HepG2 (cell line): ENCODE results near the gene MAMDC2. TPM values are rescaled to one million over a fixed set of nuclear protein-coding genes. Genes with fewer than 3 reads are reported as not detected.

ENCODE experiments used
- ATAC-seq: fragments of 200-7000 bp; cut with Tn5 transposase; 3 replicates; pipeline ENCODE4 v1.9.1; 2020; ENCODE audit warnings: mild to moderate bottlenecking, moderate library complexity
- BruUV-seq: library from RNA; stranded (reverse); fragments of 400-500 nt; replicated peaks from 2 replicates; lab custom pipeline; 2021; lab: Mats Ljungman, UMichigan
- CTCF ChIA-PET: fragments of 300-600 bp; formaldehyde crosslinking; extraction: SDS; loops from one replicate; lab custom pipeline; 2021; ENCODE audit warnings: low total read pairs, inconsistent platforms, low intra/inter-chr PET ratio; lab: Yijun Ruan, JAX
- POLR2A ChIA-PET: fragments of 350-600 bp; sonication (Branson Sonifier 250); formaldehyde crosslinking; loops from one replicate; lab custom pipeline; 2020; ENCODE audit warnings: antibody characterized with exemption, inconsistent platforms; lab: Yijun Ruan, JAX
- DNase-seq: peaks from one replicate; pipeline ENCODE4 v3.0.0-alpha.2; 2015; ENCODE audit warnings: low spot score
- FAIRE-seq: peaks from 3 replicates; lab custom pipeline; 2011; peaks lifted over from hg19 to GRCh38; lab: Jason Lieb, UNC
- H2AFZ ChIP-seq: one replicate; pipeline ENCODE4 v1.6.1; 2011; ENCODE audit warnings: low read length, inconsistent platforms
- H3K27ac ChIP-seq: fragments of 300-600 bp; 3 replicates; pipeline ENCODE4 v1.8.0; 2011; ENCODE audit warnings: mixed run types, mild to moderate bottlenecking, mixed read lengths, low read length, inconsistent platforms; ENCODE audit not compliant: insufficient read depth; ENCODE audit errors: extremely low read length
- H3K27me3 ChIP-seq, 2 experiments: fragments of 200-600 bp in 1 of 2; 2 replicates in 1 of 2; 3 replicates in 1 of 2; pipeline versions ENCODE4 v1.6.0 to v1.8.0; 2011; ENCODE audit warnings: low read length in 2 of 2, mild to moderate bottlenecking in 2 of 2, moderate library complexity in 2 of 2, inconsistent platforms in 1 of 2; ENCODE audit not compliant: insufficient read depth in 2 of 2, control insufficient read depth in 1 of 2
- H3K36me3 ChIP-seq, 2 experiments: fragments of 200-600 bp in 1 of 2; replicated peaks in 1 of 2; 2 replicates in 1 of 2; 3 replicates in 1 of 2; pipeline versions ENCODE4 v1.5.1 to v1.8.0; 2011; ENCODE audit warnings: low read length in 2 of 2, inconsistent platforms in 1 of 2; ENCODE audit not compliant: insufficient read depth in 2 of 2, control insufficient read depth in 1 of 2
- H3K4me1 ChIP-seq: 2 replicates; pipeline ENCODE4 v1.5.1; 2012; ENCODE audit warnings: low read length, inconsistent platforms; ENCODE audit not compliant: insufficient read depth
- H3K4me2 ChIP-seq: 2 replicates; pipeline ENCODE4 v1.6.0; 2011; ENCODE audit warnings: low read depth, low read length, inconsistent platforms
- H3K4me3 ChIP-seq, 3 experiments: fragments of 200-600 bp in 1 of 3; sonication (generic), shearing (Covaris generic) in 1 of 3; replicated peaks in 1 of 3; 2 replicates each; pipeline ENCODE4 v1.5.1; 2011 to 2016; ENCODE audit warnings: low read length in 3 of 3, inconsistent platforms in 2 of 3, low read depth in 2 of 3, mild to moderate bottlenecking in 2 of 3, control low read depth in 1 of 3, mixed read lengths in 1 of 3; ENCODE audit not compliant: insufficient read depth in 1 of 3
- H3K79me2 ChIP-seq: one replicate; pipeline ENCODE4 v1.6.1; 2011; ENCODE audit warnings: low read length, inconsistent platforms; ENCODE audit not compliant: insufficient read depth
- H3K9ac ChIP-seq: 2 replicates; pipeline ENCODE4 v1.6.0; 2011; ENCODE audit warnings: mild to moderate bottlenecking, low read depth, low read length, inconsistent platforms; ENCODE audit not compliant: insufficient read depth
- H3K9me3 ChIP-seq: 2 replicates; pipeline ENCODE4 v1.5.1; 2012; ENCODE audit warnings: mild to moderate bottlenecking, low read length
- H4K20me1 ChIP-seq: 2 replicates; pipeline ENCODE4 v1.6.0; 2011; ENCODE audit warnings: inconsistent platforms, mild to moderate bottlenecking, low read length, moderate library complexity; ENCODE audit not compliant: insufficient read depth
- CENPT ChIP-seq: sonication (generic); formaldehyde crosslinking; IDR thresholded peaks from 2 replicates; pipeline ENCODE4 v1.8.0; 2022; ENCODE audit warnings: low read depth, mild to moderate bottlenecking, moderate library complexity, missing genetic modification reagents
- HHEX ChIP-seq: IDR thresholded peaks from 2 replicates; pipeline ENCODE4 v1.6.1; 2016; ENCODE audit warnings: control low read depth
- KDM2A ChIP-seq: sonication (generic); formaldehyde crosslinking; IDR thresholded peaks from 2 replicates; pipeline ENCODE4 v1.4.0; 2020; ENCODE audit warnings: low read depth, missing genetic modification reagents, borderline replicate concordance
- MAF1 ChIP-seq: sonication (generic); formaldehyde crosslinking; IDR thresholded peaks from 2 replicates; pipeline ENCODE4 v1.5.0; 2020; ENCODE audit warnings: missing genetic modification reagents, borderline replicate concordance
- SAP130 ChIP-seq: IDR thresholded peaks from 2 replicates; pipeline ENCODE4 v1.6.1; 2016; ENCODE audit warnings: low read depth
- SOX5 ChIP-seq: IDR thresholded peaks from 2 replicates; pipeline ENCODE4 v1.6.1; 2016; ENCODE audit warnings: borderline replicate concordance
- ZNF362 ChIP-seq: sonication (generic); formaldehyde crosslinking; IDR thresholded peaks from 2 replicates; pipeline ENCODE4 v1.4.0; 2020; ENCODE audit warnings: missing genetic modification reagents, mild to moderate bottlenecking, borderline replicate concordance
- ZNF563 ChIP-seq: sonication (generic); formaldehyde crosslinking; IDR thresholded peaks from 2 replicates; pipeline ENCODE4 v1.8.0; 2022; ENCODE audit warnings: mild to moderate bottlenecking, moderate library complexity, missing genetic modification reagents
- ZNF782 ChIP-seq: sonication (generic); formaldehyde crosslinking; IDR thresholded peaks from 2 replicates; pipeline ENCODE4 v1.4.0; 2020; ENCODE audit warnings: missing genetic modification reagents, mild to moderate bottlenecking, borderline replicate concordance
- ZUFSP ChIP-seq: sonication (generic); formaldehyde crosslinking; IDR thresholded peaks from 2 replicates; pipeline ENCODE4 v1.9.0; 2021; ENCODE audit warnings: missing genetic modification reagents, mild to moderate bottlenecking, borderline replicate concordance
- WGBS: methylation state at CpG from one replicate; pipeline ENCODE4 v1.1.6; 2017; ENCODE audit warnings: low lambda C conversion rate; 5-methylcytosine and 5-hydroxymethylcytosine counted together
- in situ Hi-C: cut with HindIII; loops from 2 replicates; pipeline ENCODE4 v1.10.0; 2017; ENCODE audit warnings: low pct_unique_long_range_greater_than_20kb; ENCODE audit not compliant: extremely low pct_ligation_motif_present
- intact Hi-C: fragments of 100-400 bp; cut with micrococcal nuclease; formaldehyde crosslinking; loops from one replicate; pipeline ENCODE4 v1.10.0; 2022; ENCODE audit not compliant: unreplicated experiment
- polyA plus RNA-seq, 8 experiments: library from polyadenylated mRNA; depleted of rRNA in 3 of 8; stranded (reverse) in 7 of 8; unstranded in 1 of 8; fragments of >200 nt; fragmentation: Illumina TruSeq in 4 of 8; extraction: Trizol in 4 of 8; gene quantifications; 2 replicates each; pipeline versions ENCODE4 v1.2.1 to v1.2.3, GENCODE V29; 2011 to 2016; ENCODE audit warnings: low read depth in 4 of 8, missing spikeins in 1 of 8, mixed read lengths in 1 of 8; ENCODE audit not compliant: insufficient read depth in 1 of 8
- total RNA-seq, 5 experiments: library from RNA; depleted of rRNA; stranded (reverse); fragments of >200 nt; fragmentation: Illumina TruSeq; extraction: Trizol; gene quantifications; 2 replicates each; pipeline ENCODE4 v1.2.3, GENCODE V29; 2016; ENCODE audit warnings: low read depth in 1 of 5
- TF ChIP-seq, protein P1 (sequence below): sonication (generic); formaldehyde crosslinking; IDR thresholded peaks from 2 replicates; pipeline ENCODE4 v1.8.0; 2022; ENCODE audit warnings: missing genetic modification reagents, mild to moderate bottlenecking, moderate library complexity, borderline replicate concordance
- TF ChIP-seq, protein P2 (sequence below): sonication (generic); formaldehyde crosslinking; IDR thresholded peaks from 2 replicates; pipeline ENCODE4 v1.4.0; 2020; ENCODE audit warnings: missing genetic modification reagents, borderline replicate concordance

Gene MAMDC2
- total and polyA plus RNA-seq, 2 of the 13 experiments (the other 11 are each of a cell fraction or from before 2014, with no cell fraction given) = not detected

- TF ChIP-seq ZUFSP (CRISPR knock-in tag) (no peak), ZNF782 (no peak)
These were observed 176.6 kb downstream of the MAMDC2 start (continued) for GRCh38 chr9:70220216-70220615.

- TF ChIP-seq, protein P1, sequence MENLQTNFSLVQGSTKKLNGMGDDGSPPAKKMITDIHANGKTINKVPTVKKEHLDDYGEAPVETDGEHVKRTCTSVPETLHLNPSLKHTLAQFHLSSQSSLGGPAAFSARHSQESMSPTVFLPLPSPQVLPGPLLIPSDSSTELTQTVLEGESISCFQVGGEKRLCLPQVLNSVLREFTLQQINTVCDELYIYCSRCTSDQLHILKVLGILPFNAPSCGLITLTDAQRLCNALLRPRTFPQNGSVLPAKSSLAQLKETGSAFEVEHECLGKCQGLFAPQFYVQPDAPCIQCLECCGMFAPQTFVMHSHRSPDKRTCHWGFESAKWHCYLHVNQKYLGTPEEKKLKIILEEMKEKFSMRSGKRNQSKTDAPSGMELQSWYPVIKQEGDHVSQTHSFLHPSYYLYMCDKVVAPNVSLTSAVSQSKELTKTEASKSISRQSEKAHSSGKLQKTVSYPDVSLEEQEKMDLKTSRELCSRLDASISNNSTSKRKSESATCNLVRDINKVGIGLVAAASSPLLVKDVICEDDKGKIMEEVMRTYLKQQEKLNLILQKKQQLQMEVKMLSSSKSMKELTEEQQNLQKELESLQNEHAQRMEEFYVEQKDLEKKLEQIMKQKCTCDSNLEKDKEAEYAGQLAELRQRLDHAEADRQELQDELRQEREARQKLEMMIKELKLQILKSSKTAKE = no peak
- TF ChIP-seq HHEX = no peak
- no peak for TF ChIP-seq MAF1
- no peak for TF ChIP-seq SAP130 (CRISPR knock-in tag)
- TF ChIP-seq CENPT (CRISPR knock-in tag) = no peak
- no peak for TF ChIP-seq SOX5 (CRISPR knock-in tag)
- TF ChIP-seq, protein P2, sequence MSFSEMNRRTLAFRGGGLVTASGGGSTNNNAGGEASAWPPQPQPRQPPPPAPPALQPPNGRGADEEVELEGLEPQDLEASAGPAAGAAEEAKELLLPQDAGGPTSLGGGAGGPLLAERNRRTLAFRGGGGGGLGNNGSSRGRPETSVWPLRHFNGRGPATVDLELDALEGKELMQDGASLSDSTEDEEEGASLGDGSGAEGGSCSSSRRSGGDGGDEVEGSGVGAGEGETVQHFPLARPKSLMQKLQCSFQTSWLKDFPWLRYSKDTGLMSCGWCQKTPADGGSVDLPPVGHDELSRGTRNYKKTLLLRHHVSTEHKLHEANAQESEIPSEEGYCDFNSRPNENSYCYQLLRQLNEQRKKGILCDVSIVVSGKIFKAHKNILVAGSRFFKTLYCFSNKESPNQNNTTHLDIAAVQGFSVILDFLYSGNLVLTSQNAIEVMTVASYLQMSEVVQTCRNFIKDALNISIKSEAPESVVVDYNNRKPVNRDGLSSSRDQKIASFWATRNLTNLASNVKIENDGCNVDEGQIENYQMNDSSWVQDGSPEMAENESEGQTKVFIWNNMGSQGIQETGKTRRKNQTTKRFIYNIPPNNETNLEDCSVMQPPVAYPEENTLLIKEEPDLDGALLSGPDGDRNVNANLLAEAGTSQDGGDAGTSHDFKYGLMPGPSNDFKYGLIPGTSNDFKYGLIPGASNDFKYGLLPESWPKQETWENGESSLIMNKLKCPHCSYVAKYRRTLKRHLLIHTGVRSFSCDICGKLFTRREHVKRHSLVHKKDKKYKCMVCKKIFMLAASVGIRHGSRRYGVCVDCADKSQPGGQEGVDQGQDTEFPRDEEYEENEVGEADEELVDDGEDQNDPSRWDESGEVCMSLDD = no peak
- no peak for TF ChIP-seq KDM2A (CRISPR knock-in tag)
- no peak for TF ChIP-seq ZNF362 (CRISPR knock-in tag)
- no peak for TF ChIP-seq ZNF563 (CRISPR knock-in tag)
- no peak overlapping the region for H2AFZ ChIP-seq
- H3K27ac ChIP-seq = no peak overlapping the region
- H3K4me3 ChIP-seq = no peak overlapping the region
- no peaks in the 10 kb centered on the region for H4K20me1 ChIP-seq
- no TSS peak for BruUV-seq
- ATAC-seq (no peak), DNase-seq (no peak), FAIRE-seq (no peak)
- H3K9me3 ChIP-seq = no peaks in the 10 kb centered on the region
- CTCF ChIA-PET = no interaction called here
- intact Hi-C loops = no loop called here
- no peaks in the 10 kb centered on the region for H3K4me1 ChIP-seq
- H3K4me2 ChIP-seq = no peak overlapping the region
- in situ Hi-C loops = no loop called here
- H3K9ac ChIP-seq = no peak overlapping the region
- POLR2A ChIA-PET = no interaction called here
- H3K36me3 ChIP-seq = no peaks in the 10 kb centered on the region
- 100% methylated on average over 1 of the region's 1 CpG for WGBS
- no peaks in the 10 kb centered on the region for H3K79me2 ChIP-seq
- no peaks in the 10 kb centered on the region for H3K27me3 ChIP-seq
These were observed 178.7 kb downstream of the MAMDC2 start for GRCh38 chr9:70222354-70222753.
